HEK293 (cell line): Measurements from ENCODE around the gene ABCG1.

Source experiments
- CTCF ChIA-PET: fragments of 350-600 bp; formaldehyde crosslinking; extraction: SDS; loops from one replicate; lab custom pipeline; 2021; ENCODE audit warnings: antibody characterized with exemption; lab: Yijun Ruan, JAX
- POLR2A ChIA-PET: fragments of 300-600 bp; formaldehyde crosslinking; extraction: SDS; loops from one replicate; lab custom pipeline; 2020; ENCODE audit warnings: antibody characterized with exemption, inconsistent platforms; lab: Yijun Ruan, JAX
- H3K27ac ChIP-seq: fragments of 200-500 bp; sonication (Bioruptor generic); 2 replicates; pipeline ENCODE4 v1.5.1; 2014; ENCODE audit warnings: low read depth, low read length, control low read depth, inconsistent platforms; ENCODE audit errors: extremely low read depth
- H3K36me3 ChIP-seq, 2 experiments: fragments of 200-500 bp in 1 of 2; sonication (Bioruptor generic) in 1 of 2; 1 replicate in 1 of 2; 2 replicates in 1 of 2; pipeline ENCODE4 v1.5.1; 2014 to 2017; ENCODE audit warnings: inconsistent platforms in 2 of 2, low read length in 2 of 2; ENCODE audit not compliant: control insufficient read depth in 2 of 2, insufficient read depth in 1 of 2
- H3K4me1 ChIP-seq: fragments of 200-500 bp; sonication (Bioruptor generic); 2 replicates; pipeline ENCODE4 v1.5.1; 2014; ENCODE audit warnings: mild to moderate bottlenecking, low read length, inconsistent platforms; ENCODE audit not compliant: control insufficient read depth, insufficient read depth
- H3K4me3 ChIP-seq: 2 replicates; pipeline ENCODE4 v1.5.1; 2011; ENCODE audit warnings: low read depth, mild to moderate bottlenecking, control low read depth, low read length, moderate library complexity
- H3K9me3 ChIP-seq: fragments of 200-500 bp; sonication (Bioruptor generic); 2 replicates; pipeline ENCODE4 v1.5.1; 2014; ENCODE audit warnings: low read depth, low read length, inconsistent platforms; ENCODE audit not compliant: control insufficient read depth, insufficient read depth
- GLIS1 ChIP-seq: fragments of 450-650 bp; formaldehyde crosslinking; IDR thresholded peaks from 2 replicates; pipeline ENCODE4 v1.5.1; 2016; ENCODE audit warnings: missing biosample characterization, missing genetic modification characterization
- RBAK ChIP-seq: fragments of 450-650 bp; formaldehyde crosslinking; IDR thresholded peaks from 2 replicates; pipeline ENCODE4 v1.5.1; 2016; ENCODE audit warnings: missing biosample characterization, missing genetic modification characterization
- SCRT2 ChIP-seq: fragments of 450-650 bp; formaldehyde crosslinking; IDR thresholded peaks from 2 replicates; pipeline ENCODE4 v1.5.1; 2016; ENCODE audit warnings: missing biosample characterization, missing genetic modification characterization
- SETDB1 ChIP-seq: IDR thresholded peaks from one replicate; pipeline ENCODE4 v1.6.1; 2017; ENCODE audit warnings: mild to moderate bottlenecking, low read length, moderate library complexity, mixed read lengths; ENCODE audit not compliant: insufficient read length
- ZBTB49 ChIP-seq: fragments of 450-650 bp; formaldehyde crosslinking; IDR thresholded peaks from 2 replicates; pipeline ENCODE4 v1.5.1; 2016; ENCODE audit warnings: missing biosample characterization, missing genetic modification characterization, low read depth
- ZNF121 ChIP-seq: fragments of 450-650 bp; formaldehyde crosslinking; IDR thresholded peaks from 2 replicates; pipeline ENCODE4 v1.5.1; 2016; ENCODE audit warnings: missing biosample characterization, missing genetic modification characterization
- ZNF280D ChIP-seq: fragments of 450-650 bp; formaldehyde crosslinking; IDR thresholded peaks from 2 replicates; pipeline ENCODE4 v1.5.1; 2016; ENCODE audit warnings: missing biosample characterization, missing genetic modification characterization
- ZNF449 ChIP-seq: fragments of 450-650 bp; formaldehyde crosslinking; IDR thresholded peaks from 2 replicates; pipeline ENCODE4 v1.5.1; 2017; ENCODE audit warnings: missing biosample characterization, mild to moderate bottlenecking, missing genetic modification characterization, moderate library complexity
- ZNF518A ChIP-seq: fragments of 450-650 bp; formaldehyde crosslinking; conservative IDR thresholded peaks from 2 replicates; pipeline ENCODE4 v1.5.1; 2016; ENCODE audit warnings: low read depth, missing biosample characterization, missing genetic modification characterization
- ZNF561 ChIP-seq: fragments of 450-650 bp; IDR thresholded peaks from 2 replicates; pipeline ENCODE4 v1.5.1; 2018; ENCODE audit warnings: missing biosample characterization, missing genetic modification characterization, borderline replicate concordance
- ZNF658 ChIP-seq: fragments of 450-650 bp; formaldehyde crosslinking; IDR thresholded peaks from 2 replicates; pipeline ENCODE4; 2016; ENCODE audit warnings: missing biosample characterization, missing genetic modification characterization
- ZNF707 ChIP-seq: fragments of 450-650 bp; formaldehyde crosslinking; IDR thresholded peaks from 2 replicates; pipeline ENCODE4 v1.5.1; 2016; ENCODE audit warnings: missing biosample characterization, missing genetic modification characterization
- ZXDB ChIP-seq: fragments of 450-650 bp; formaldehyde crosslinking; IDR thresholded peaks from 2 replicates; pipeline ENCODE4 v1.5.1; 2016; ENCODE audit warnings: missing biosample characterization, missing genetic modification characterization

ABCG1 gene

GRCh38 chr21:42279888-42280287 is 60.9 kb downstream of the ABCG1 start (continued):
- no peak for TF ChIP-seq ZXDB (tag by site-specific recombination)
- TF ChIP-seq ZNF518A (tag by site-specific recombination), result no peak
- no peak for TF ChIP-seq ZNF449 (tag by site-specific recombination)
- TF ChIP-seq ZNF121 (tag by site-specific recombination), result no peak
- TF ChIP-seq ZBTB49 (tag by site-specific recombination), result no peak
- no peak for TF ChIP-seq ZNF561 (tag by site-specific recombination)

- Histone ChIP-seq H3K27ac (no peak overlapping the region), H3K4me3 (no peak overlapping the region), H3K9me3 (no peaks in the 10 kb centered on the region), H3K4me1 (no peaks in the 10 kb centered on the region), H3K36me3 (no peaks in the 10 kb centered on the region)
- TF ChIP-seq GLIS1 (tag by site-specific recombination), result peak; percentile 41; the same call in 1 of the 2 replicates
- TF ChIP-seq SCRT2, result peak; percentile 50; the same call in 1 of the 2 replicates
- no peak for TF ChIP-seq SETDB1
- no peak for TF ChIP-seq RBAK (tag by site-specific recombination)
- TF ChIP-seq ZNF707 (tag by site-specific recombination), result no peak
- TF ChIP-seq ZNF658, result no peak
- TF ChIP-seq ZNF280D, result no peak
- ChIA-PET CTCF (interaction anchor here (2.2 kb wide), 1 partner anchor 29 kb away, joined by 7 read pairs; no protein-coding TSS in a partner anchor), POLR2A (no interaction called here)
These were observed 61.6 kb downstream of the ABCG1 start for GRCh38 chr21:42280356-42281180.
